IMR-90 (cell line): ENCODE measurements around the gene CYBRD1. TPM values are rescaled to one million over a fixed set of nuclear protein-coding genes. Genes with fewer than 3 reads are reported as not detected.

ENCODE experiments used
- ATAC-seq: fragments of 200-7000 bp; cut with Tn5 transposase; 2 replicates; pipeline ENCODE4 v1.9.1; 2020; ENCODE audit warnings: low read depth, mild to moderate bottlenecking, moderate library complexity
- BruUV-seq: library from RNA; stranded (reverse); fragments of 400-500 nt; replicated peaks from 2 replicates; lab custom pipeline; 2021; lab: Mats Ljungman, UMichigan
- CTCF ChIA-PET: fragments of 300-600 bp; formaldehyde crosslinking; extraction: SDS; loops from one replicate; lab custom pipeline; 2021; ENCODE audit warnings: antibody characterized with exemption; lab: Yijun Ruan, JAX
- POLR2A ChIA-PET: fragments of 300-600 bp; sonication (Branson Sonifier 250); formaldehyde crosslinking; loops from one replicate; lab custom pipeline; 2022; ENCODE audit warnings: antibody characterized with exemption; ENCODE audit not compliant: unreplicated experiment; lab: Charles Lee
- DNase-seq: peaks from one replicate; pipeline ENCODE4 v3.0.0; 2013
- H2AFZ ChIP-seq: replicated peaks from 2 replicates; pipeline ENCODE3; 2013; ENCODE audit warnings: low read length, mild to moderate bottlenecking; ENCODE audit not compliant: poor library complexity
- H2AK5ac ChIP-seq: 2 replicates; pipeline ENCODE4 v1.6.1; 2013; ENCODE audit warnings: low read depth, low read length, inconsistent platforms
- H2AK9ac ChIP-seq: replicated peaks from 2 replicates; pipeline ENCODE3; 2013; ENCODE audit warnings: mild to moderate bottlenecking, low read depth, low read length, moderate library complexity; ENCODE audit not compliant: poor library complexity
- H2BK120ac ChIP-seq: 2 replicates; pipeline ENCODE4 v1.6.1; 2013; ENCODE audit warnings: low read depth, low read length, inconsistent platforms
- H2BK15ac ChIP-seq: 3 replicates; pipeline ENCODE4 v1.6.1; 2013; ENCODE audit warnings: low read depth, low read length, inconsistent platforms
- H2BK20ac ChIP-seq: 2 replicates; pipeline ENCODE4 v1.6.1; 2013; ENCODE audit warnings: low read depth, mild to moderate bottlenecking, inconsistent platforms, low read length, moderate library complexity
- H2BK5ac ChIP-seq: 2 replicates; pipeline ENCODE4 v1.6.1; 2013; ENCODE audit warnings: mild to moderate bottlenecking, low read depth, low read length, inconsistent platforms; ENCODE audit not compliant: poor library complexity, severe bottlenecking
- H3K14ac ChIP-seq: replicated peaks from 2 replicates; pipeline ENCODE4 v1.6.1; 2013; ENCODE audit warnings: low read depth, low read length, inconsistent platforms
- H3K18ac ChIP-seq: 2 replicates; pipeline ENCODE4 v1.6.1; 2013; ENCODE audit warnings: low read depth, low read length, control low read depth
- H3K23ac ChIP-seq: 2 replicates; pipeline ENCODE4 v1.6.1; 2013; ENCODE audit warnings: low read depth, low read length, inconsistent platforms
- H3K27ac ChIP-seq: 2 replicates; pipeline ENCODE4 v1.5.1; 2013; ENCODE audit warnings: mild to moderate bottlenecking, control low read depth, low read length; ENCODE audit not compliant: insufficient read depth
- H3K27me3 ChIP-seq: 2 replicates; pipeline ENCODE4 v1.6.1; 2013; ENCODE audit warnings: low read length; ENCODE audit not compliant: control insufficient read depth, insufficient read depth
- H3K36me3 ChIP-seq: 2 replicates; pipeline ENCODE4 v1.6.1; 2013; ENCODE audit warnings: low read length, mixed read lengths; ENCODE audit not compliant: control insufficient read depth, insufficient read depth
- H3K4ac ChIP-seq: 2 replicates; pipeline ENCODE4 v1.6.1; 2013; ENCODE audit warnings: low read depth, low read length, inconsistent platforms
- H3K4me1 ChIP-seq: 2 replicates; pipeline ENCODE4 v1.6.1; 2013; ENCODE audit warnings: low read length, mixed read lengths; ENCODE audit not compliant: control insufficient read depth, insufficient read depth
- H3K4me2 ChIP-seq: 2 replicates; pipeline ENCODE4 v1.6.1; 2013; ENCODE audit warnings: low read depth, mild to moderate bottlenecking, control low read depth, low read length, moderate library complexity
- H3K4me3 ChIP-seq: 2 replicates; pipeline ENCODE4 v1.5.1; 2013; ENCODE audit warnings: low read depth, mild to moderate bottlenecking, control low read depth, low read length, moderate library complexity; ENCODE audit not compliant: insufficient read depth
- H3K56ac ChIP-seq: 2 replicates; pipeline ENCODE4 v1.6.1; 2013; ENCODE audit warnings: low read length, inconsistent platforms; ENCODE audit not compliant: insufficient read depth; ENCODE audit errors: extremely low read depth
- H3K79me1 ChIP-seq, 2 experiments: 2 replicates each; pipeline ENCODE4 v1.6.1; 2013; ENCODE audit warnings: low read length in 2 of 2, inconsistent platforms in 1 of 2, low read depth in 1 of 2
- H3K9ac ChIP-seq: 2 replicates; pipeline ENCODE4 v1.6.1; 2013; ENCODE audit warnings: low read depth, low read length, control low read depth
- H3K9me1 ChIP-seq: 2 replicates; pipeline ENCODE4 v1.6.1; 2013; ENCODE audit warnings: low read length, inconsistent platforms; ENCODE audit not compliant: insufficient read depth
- H3K9me3 ChIP-seq: 2 replicates; pipeline ENCODE4 v1.6.1; 2013; ENCODE audit warnings: low read length; ENCODE audit not compliant: control insufficient read depth, insufficient read depth
- H4K20me1 ChIP-seq: 2 replicates; pipeline ENCODE4 v1.6.1; 2013; ENCODE audit warnings: low read length, inconsistent platforms; ENCODE audit not compliant: insufficient read depth
- H4K5ac ChIP-seq: 2 replicates; pipeline ENCODE4 v1.6.1; 2013; ENCODE audit warnings: mild to moderate bottlenecking, low read depth, low read length, control low read depth
- H4K8ac ChIP-seq, 2 experiments: 2 replicates each; pipeline ENCODE4 v1.6.1; 2013; ENCODE audit warnings: low read depth in 2 of 2, low read length in 2 of 2, control low read depth in 1 of 2, inconsistent platforms in 1 of 2
- H4K91ac ChIP-seq: 2 replicates; pipeline ENCODE4 v1.6.1; 2013; ENCODE audit warnings: low read depth, low read length, inconsistent platforms; ENCODE audit not compliant: insufficient read depth
- CEBPB ChIP-seq: IDR thresholded peaks from 2 replicates; pipeline ENCODE4 v1.6.1; 2012; ENCODE audit warnings: low read depth, low read length, improper control_type of control experiment
- CHD1 ChIP-seq: IDR thresholded peaks from 2 replicates; pipeline ENCODE4 v1.6.1; 2012; ENCODE audit warnings: low read depth, low read length, improper control_type of control experiment
- FOS ChIP-seq: fragments of 150-350 bp; IDR thresholded peaks from 2 replicates; pipeline ENCODE4 v1.6.1; 2016; ENCODE audit warnings: low read depth, low read length
- MAFK ChIP-seq: IDR thresholded peaks from 2 replicates; pipeline ENCODE4 v1.6.1; 2012; ENCODE audit warnings: low read depth, low read length, improper control_type of control experiment
- POLR2A ChIP-seq: IDR thresholded peaks from 2 replicates; pipeline ENCODE4 v1.6.1; 2012; ENCODE audit warnings: mild to moderate bottlenecking, low read depth, low read length
- SMC3 ChIP-seq: fragments of 150-350 bp; IDR thresholded peaks from 2 replicates; pipeline ENCODE4 v1.6.1; 2016; ENCODE audit warnings: low read depth, mild to moderate bottlenecking, antibody characterized with exemption, low read length, moderate library complexity
- WGBS, 2 experiments: methylation state at CpG; one replicate each; pipeline versions ENCODE4 v1.1.5 to v1.1.7; 2013; ENCODE audit warnings: missing lambda C conversion rate in 2 of 2; ENCODE audit not compliant: insufficient read length in 1 of 2; ENCODE audit errors: extremely low coverage in 2 of 2; 5-methylcytosine and 5-hydroxymethylcytosine counted together
- dilution Hi-C: fragments of 300-500 bp; cut with HindIII; formaldehyde crosslinking; loops from one replicate; pipeline ENCODE4 v1.14.3; 2018; ENCODE audit warnings: low sequenced_read_pairs; ENCODE audit not compliant: unreplicated experiment
- in situ Hi-C: fragments of 300-500 bp; cut with MboI; formaldehyde crosslinking; loops from 3 replicates; pipeline ENCODE4 v1.14.3; 2019; ENCODE audit warnings: low sequenced_read_pairs, inconsistent platforms, mixed read lengths
- intact Hi-C: fragments of 100-400 bp; cut with micrococcal nuclease; formaldehyde crosslinking; loops from 2 replicates; pipeline ENCODE4 v1.10.0; 2022
- polyA plus RNA-seq, 3 experiments: library from polyadenylated mRNA; depleted of rRNA; stranded (reverse); fragments of >200 nt; gene quantifications; 2 replicates each; pipeline ENCODE4 v1.2.3, GENCODE V29; 2012; ENCODE audit warnings: low replicate concordance in 1 of 3
- total RNA-seq: library from RNA; depleted of rRNA; stranded (reverse); fragments of >200 nt; gene quantifications from 2 replicates; pipeline ENCODE4 v1.2.3, GENCODE V29; 2012
- TF ChIP-seq, protein P1 (sequence below): fragments of 150-350 bp; IDR thresholded peaks from 2 replicates; pipeline ENCODE4 v1.6.1; 2016; ENCODE audit warnings: low read depth, mild to moderate bottlenecking, low read length, moderate library complexity, borderline replicate concordance

Gene CYBRD1
- total and polyA plus RNA-seq, 2 of the 4 experiments (the other 2 are of a cell fraction) = 53.2 to 103 TPM

- Histone ChIP-seq H4K91ac (no peak overlapping the region), H3K23ac (no peak overlapping the region), H2BK15ac (no peak overlapping the region), H2AFZ (no peak overlapping the region), H3K4me3 (no peak overlapping the region), H3K27me3 (no peaks in the 10 kb centered on the region), H4K5ac (no peak overlapping the region), H4K20me1 (no peaks in the 10 kb centered on the region), H3K9me3 (no peaks in the 10 kb centered on the region), H2BK120ac (no peak overlapping the region), H4K8ac (no peak overlapping the region), H3K27ac (no peak overlapping the region), H3K4me2 (no peak overlapping the region), H3K14ac (no peak overlapping the region), H3K79me1 (peaks cover 13 to 53% of the 10 kb centered on the region in 2 experiments; a peak in 3 of 4 replicates), H2AK9ac (no peak overlapping the region), H3K18ac (no peak overlapping the region), H2BK5ac (no peak overlapping the region), H2AK5ac (no peak overlapping the region), H3K4ac (no peak overlapping the region), H3K36me3 (peaks cover 20% of the 10 kb centered on the region), H3K56ac (no peak overlapping the region), H3K4me1 (peaks cover 6% of the 10 kb centered on the region; the same call in 1 of the 2 replicates), H3K9me1 (peaks cover 5% of the 10 kb centered on the region), H3K9ac (no peak overlapping the region), H2BK20ac (no peak overlapping the region)
- no TSS peak for BruUV-seq
- ChIA-PET CTCF (interaction anchor here (0.6 kb wide), 1 partner anchor 353 kb away, joined by 4 read pairs; no protein-coding TSS in a partner anchor), POLR2A (no interaction called here)
- in situ Hi-C loops = no loop called here
- dilution Hi-C loops = no loop called here
- intact Hi-C loops = no loop called here
- DNase-seq = peak; percentile 20
- TF ChIP-seq CEBPB (no peak), SMC3 (no peak), MAFK (no peak), CHD1 (no peak), POLR2A (no peak), FOS (no peak)
- TF ChIP-seq, protein P1, sequence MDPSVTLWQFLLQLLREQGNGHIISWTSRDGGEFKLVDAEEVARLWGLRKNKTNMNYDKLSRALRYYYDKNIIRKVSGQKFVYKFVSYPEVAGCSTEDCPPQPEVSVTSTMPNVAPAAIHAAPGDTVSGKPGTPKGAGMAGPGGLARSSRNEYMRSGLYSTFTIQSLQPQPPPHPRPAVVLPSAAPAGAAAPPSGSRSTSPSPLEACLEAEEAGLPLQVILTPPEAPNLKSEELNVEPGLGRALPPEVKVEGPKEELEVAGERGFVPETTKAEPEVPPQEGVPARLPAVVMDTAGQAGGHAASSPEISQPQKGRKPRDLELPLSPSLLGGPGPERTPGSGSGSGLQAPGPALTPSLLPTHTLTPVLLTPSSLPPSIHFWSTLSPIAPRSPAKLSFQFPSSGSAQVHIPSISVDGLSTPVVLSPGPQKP = no peak
- no CpG with 5 or more reads among the region's 1 CpG for WGBS, 2 experiments
- no peak for ATAC-seq
These were observed 22.8 kb downstream of the CYBRD1 start for GRCh38 chr2:171545086-171545485.
